SU-DHL-6 (cell line): ENCODE results near the gene TNFRSF21.

Source experiments
- H2AFZ ChIP-seq: fragments of 200-600 bp; sonication (generic); 2 replicates; pipeline ENCODE4 v1.6.1; 2014; ENCODE audit warnings: low read depth, mild to moderate bottlenecking, moderate library complexity, mixed read lengths, antibody characterized with exemption, low read length; ENCODE audit not compliant: severe bottlenecking
- H3F3A ChIP-seq: fragments of 200-600 bp; shearing (Covaris generic); 2 replicates; pipeline ENCODE4 v1.6.0; 2016; ENCODE audit warnings: antibody characterized with exemption, mild to moderate bottlenecking; ENCODE audit not compliant: insufficient read depth
- H3K27ac ChIP-seq: fragments of 200-600 bp; sonication (generic); 2 replicates; pipeline ENCODE4 v1.5.1; 2016; ENCODE audit warnings: low read depth, mild to moderate bottlenecking, low read length, moderate library complexity, mixed read lengths
- H3K27me3 ChIP-seq: fragments of 200-600 bp; sonication (generic), shearing (Covaris generic); 2 replicates; pipeline ENCODE4 v1.6.0; 2014; ENCODE audit warnings: mild to moderate bottlenecking, low read length
- H3K36me3 ChIP-seq: fragments of 200-600 bp; sonication (generic); 2 replicates; pipeline ENCODE4 v1.6.1; 2014; ENCODE audit warnings: mild to moderate bottlenecking, low read length, mixed read lengths
- H3K4me2 ChIP-seq: fragments of 300-600, 200-600 bp; shearing (Covaris generic), sonication (generic); 2 replicates; pipeline ENCODE4 v1.6.0; 2014; ENCODE audit warnings: low read length, low read depth, mild to moderate bottlenecking; ENCODE audit not compliant: poor library complexity, severe bottlenecking
- H3K4me3 ChIP-seq: fragments of 200-600 bp; sonication (generic); 2 replicates; pipeline ENCODE4 v1.5.1; 2014; ENCODE audit warnings: antibody characterized with exemption, low read length, mild to moderate bottlenecking, mixed read lengths; ENCODE audit not compliant: insufficient read depth, poor library complexity, severe bottlenecking
- H3K79me2 ChIP-seq: fragments of 200-600 bp; sonication (generic); 2 replicates; pipeline ENCODE4 v1.6.1; 2014; ENCODE audit warnings: mild to moderate bottlenecking, low read length, moderate library complexity; ENCODE audit not compliant: insufficient read depth
- H3K9ac ChIP-seq: fragments of 200-600 bp; sonication (generic); 2 replicates; pipeline ENCODE4 v1.7.0; 2014; ENCODE audit warnings: mild to moderate bottlenecking, low read length
- H3K9me2 ChIP-seq: fragments of 200-600 bp; sonication (generic); replicated peaks from 2 replicates; pipeline ENCODE4 v1.6.1; 2014; ENCODE audit warnings: low read length; ENCODE audit not compliant: insufficient read depth
- H3K9me3 ChIP-seq: fragments of 200-600 bp; sonication (generic); 2 replicates; pipeline ENCODE4 v1.6.1; 2014; ENCODE audit warnings: low read length, mixed read lengths; ENCODE audit not compliant: insufficient read depth
- H4K20me1 ChIP-seq: fragments of 200-600 bp; sonication (generic); 2 replicates; pipeline ENCODE4 v1.6.1; 2014; ENCODE audit warnings: low read depth, mild to moderate bottlenecking, antibody characterized with exemption, low read length, moderate library complexity, mixed read lengths
- CTCF ChIP-seq: fragments of 200-600 bp; sonication (generic); IDR thresholded peaks from one replicate; pipeline ENCODE4 v1.5.1; 2017; ENCODE audit warnings: antibody characterized with exemption, mild to moderate bottlenecking, low read length, moderate library complexity; ENCODE audit not compliant: insufficient read depth, poor library complexity, severe bottlenecking
- EZH2phosphoT487 ChIP-seq: fragments of 200-600 bp; sonication (generic), shearing (Covaris generic); conservative IDR thresholded peaks from 2 replicates; pipeline ENCODE4 v1.6.1; 2018; ENCODE audit warnings: mild to moderate bottlenecking, antibody characterized with exemption, low read length, moderate library complexity, mixed read lengths

Gene TNFRSF21

GRCh38 chr6:47235964-47236760, 73.5 kb downstream of the TNFRSF21 start:
- no peaks in the 10 kb centered on the region for H3K27me3 ChIP-seq
- H3K79me2 ChIP-seq: no peaks in the 10 kb centered on the region
- no peak overlapping the region for H3K4me2 ChIP-seq
- H3K9me3 ChIP-seq: no peaks in the 10 kb centered on the region
- H3K4me3 ChIP-seq: no peak overlapping the region
- H3K36me3 ChIP-seq: no peaks in the 10 kb centered on the region
- no peaks in the 10 kb centered on the region for H4K20me1 ChIP-seq
- H3K27ac ChIP-seq: no peak overlapping the region
- no peak overlapping the region for H3K9ac ChIP-seq
- H3K9me2 ChIP-seq: no peaks in the 10 kb centered on the region
- no peak overlapping the region for H2AFZ ChIP-seq
- TF ChIP-seq EZH2phosphoT487 (no peak), CTCF (no peak)
- H3F3A ChIP-seq: no peaks in the 10 kb centered on the region

- H3K79me2 ChIP-seq: no peaks in the 10 kb centered on the region
- no peaks in the 10 kb centered on the region for H3K36me3 ChIP-seq
- H3K9me3 ChIP-seq: no peaks in the 10 kb centered on the region
- H2AFZ ChIP-seq: no peak overlapping the region
- H3K4me2 ChIP-seq: no peak overlapping the region
- no peak overlapping the region for H3K4me3 ChIP-seq
- H3K27ac ChIP-seq: no peak overlapping the region
- no peaks in the 10 kb centered on the region for H3F3A ChIP-seq
- no peaks in the 10 kb centered on the region for H3K27me3 ChIP-seq
- H3K9me2 ChIP-seq: no peaks in the 10 kb centered on the region
- TF ChIP-seq CTCF (no peak), EZH2phosphoT487 (no peak)
- H4K20me1 ChIP-seq: no peaks in the 10 kb centered on the region
- H3K9ac ChIP-seq: no peak overlapping the region
Measured at GRCh38 chr6:47235421-47235820, 74.3 kb downstream of the TNFRSF21 start.

- Histone ChIP-seq H4K20me1 (no peaks in the 10 kb centered on the region), H3K36me3 (no peaks in the 10 kb centered on the region), H3K9ac (no peak overlapping the region), H2AFZ (no peak overlapping the region), H3K4me2 (no peak overlapping the region), H3K9me2 (no peaks in the 10 kb centered on the region), H3F3A (no peaks in the 10 kb centered on the region), H3K27me3 (no peaks in the 10 kb centered on the region), H3K79me2 (no peaks in the 10 kb centered on the region), H3K9me3 (no peaks in the 10 kb centered on the region), H3K4me3 (no peak overlapping the region), H3K27ac (no peak overlapping the region)
- TF ChIP-seq CTCF (no peak), EZH2phosphoT487 (no peak)
Measured at GRCh38 chr6:47234266-47234933, 75.3 kb downstream of the TNFRSF21 start.
